NCI-H524 treated with DMSO at 0.1 percent for 48 hours (cell line): ENCODE data around the gene RAMP1.
"Not testable (repeated sequence)": the region's sequence is repeated elsewhere in the genome, so short reads cannot be mapped to it uniquely, and the experiment has no call there.

ENCODE experiments used
- DNase-seq: peaks from one replicate; lab custom pipeline; 2025; lab: John Stamatoyannopoulos, UW

RAMP1 gene

GRCh38 chr2:237863689-237864443 is 4.4 kb downstream of the RAMP1 start:
- no peak for DNase-seq

- no peak for DNase-seq
These were observed 5.1 kb downstream of the RAMP1 start for GRCh38 chr2:237864444-237864931.

GRCh38 chr2:237864940-237865622 is 5.7 kb downstream of the RAMP1 start:
- DNase-seq: no peak

- DNase-seq: no peak
These were observed 6.2 kb downstream of the RAMP1 start for GRCh38 chr2:237865623-237866041.

GRCh38 chr2:237866101-237866621 is 6.7 kb downstream of the RAMP1 start:
- no peak for DNase-seq

- DNase-seq: no peak
These were observed 8.0 kb downstream of the RAMP1 start for GRCh38 chr2:237867465-237867864.

- not testable (repeated sequence) for DNase-seq
These were observed 8.7 kb downstream of the RAMP1 start for GRCh38 chr2:237868074-237868473.

GRCh38 chr2:237868631-237869342 is 9.4 kb downstream of the RAMP1 start:
- no peak for DNase-seq

GRCh38 chr2:237869343-237870102 is 10.1 kb downstream of the RAMP1 start:
- no peak for DNase-seq

- DNase-seq: no peak
These were observed 10.7 kb downstream of the RAMP1 start for GRCh38 chr2:237870126-237870525.

GRCh38 chr2:237870754-237871651 is 11.6 kb downstream of the RAMP1 start:
- DNase-seq: no peak

GRCh38 chr2:237872178-237872887 is 12.9 kb downstream of the RAMP1 start:
- DNase-seq: no peak

- DNase-seq: no peak
These were observed 14.0 kb downstream of the RAMP1 start for GRCh38 chr2:237873421-237873831.

GRCh38 chr2:237873897-237874551 is 14.6 kb downstream of the RAMP1 start:
- DNase-seq: no peak

GRCh38 chr2:237874585-237875161 is 15.2 kb downstream of the RAMP1 start:
- DNase-seq: no peak

GRCh38 chr2:237875256-237876060 is 16.0 kb downstream of the RAMP1 start:
- DNase-seq: no peak

GRCh38 chr2:237876061-237876526 is 16.7 kb downstream of the RAMP1 start:
- DNase-seq: no peak

GRCh38 chr2:237876532-237876931 is 17.1 kb downstream of the RAMP1 start:
- DNase-seq: no peak
